OCI-LY3 (cell line): ENCODE data around the gene REPS1.

Experiments used
- CTCF ChIP-seq: fragments of 200-600, 300-600 bp; sonication (generic); IDR thresholded peaks from 2 replicates; pipeline ENCODE4 v1.5.1; 2014; ENCODE audit warnings: antibody characterized with exemption, low read length, low read depth
- EZH2phosphoT487 ChIP-seq: fragments of 200-600 bp; shearing (Covaris generic); IDR thresholded peaks from 2 replicates; pipeline ENCODE4 v1.6.1; 2018; ENCODE audit warnings: antibody characterized with exemption, mixed run types, low read depth

GRCh38 chr6:138897031-138897430 lies 91.0 kb downstream of the REPS1 start:
- TF ChIP-seq CTCF, result no peak
- no peak for TF ChIP-seq EZH2phosphoT487
